Measurements from ENCODE around the gene NAA80. TPM values are rescaled to one million over a fixed set of nuclear protein-coding genes. Genes with fewer than 3 reads are reported as not detected.

Gene NAA80
- total and polyA plus RNA-seq, 2 of the 8 experiments (the other 6 are each of a cell fraction or from before 2014, with no cell fraction given) = 11.3 to 16.7 TPM

DNA sequence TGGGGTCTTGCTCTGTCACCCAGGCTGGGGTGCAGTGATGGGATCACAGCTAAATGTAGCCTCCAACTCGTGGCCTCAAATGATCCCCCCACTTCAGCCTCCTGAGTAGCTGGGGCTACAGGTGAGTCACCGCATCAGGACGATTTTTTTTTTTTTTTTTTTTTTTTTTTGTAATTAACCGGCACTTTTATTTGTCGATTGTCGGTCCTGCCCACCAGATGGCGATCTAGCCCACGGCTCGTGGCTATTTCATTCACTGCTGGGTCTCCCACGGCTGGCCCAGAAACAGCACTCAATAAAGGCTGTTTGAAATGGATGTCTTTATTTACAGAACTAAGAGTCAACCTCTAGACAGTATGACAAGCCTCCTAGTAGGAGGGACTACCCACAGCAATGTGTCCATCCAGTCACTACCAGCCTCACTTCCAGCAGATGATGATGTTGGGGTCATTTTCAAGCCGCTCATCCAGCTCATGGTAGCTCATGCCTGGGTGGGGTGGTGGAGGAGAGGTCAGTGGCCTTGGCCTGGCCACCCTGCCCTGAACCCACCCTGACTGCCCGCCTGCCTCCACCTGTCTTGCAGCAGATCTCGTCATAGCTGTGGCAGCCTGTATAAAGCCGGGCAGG is 48.1 kb upstream of the NAA80 start:
- no peak overlapping the region for H2AFZ ChIP-seq (ENCODE audit: low read length)
- no peak overlapping the region for H3K56ac ChIP-seq (replicated peaks; ENCODE audit: insufficient read length, low read depth, low read length)
- H2AK5ac ChIP-seq (ENCODE audit: low read depth, low read length) = no peak overlapping the region; the same call in 1 of the 2 replicates
- H4K8ac ChIP-seq (ENCODE audit: extremely low read depth, insufficient read depth, low read length) = no peak overlapping the region
- DNase-seq (ENCODE audit: low read depth in 1 of 2, low spot score in 2 of 2) (no peak), FAIRE-seq (peak; percentile 79)
- H3K14ac ChIP-seq (ENCODE audit: insufficient read length) = no peak overlapping the region
- H3K27ac ChIP-seq (ENCODE audit: low read depth, low read length) = no peak overlapping the region
- H3K79me2 ChIP-seq (ENCODE audit: control insufficient read depth in 1 of 2, insufficient read depth in 2 of 2, low read length in 2 of 2) = no peaks in the 10 kb centered on the region
- H2BK20ac ChIP-seq (ENCODE audit: low read length) = no peak overlapping the region
- H3K18ac ChIP-seq (ENCODE audit: extremely low read depth, low read length) = no peak overlapping the region
- H3K23me2 ChIP-seq (ENCODE audit: low read depth, low read length) = peaks cover 17% of the 10 kb centered on the region
- H3K79me1 ChIP-seq (ENCODE audit: low read depth, low read length) = no peaks in the 10 kb centered on the region
- ChIA-PET CTCF (ENCODE audit: partially characterized antibody) (interaction anchor here (0.6 to 13.4 kb wide), 34 partner anchors 10 to 786 kb away, joined by 3 to 136 read pairs (median 4); partner anchors contain the start of genes HYAL2, HYAL3, IFRD2 and NAA80), POLR2A (ENCODE audit: partially characterized antibody) (interaction anchor here (0.7 to 5.3 kb wide), 6 partner anchors 10 to 1327 kb away, joined by 3 to 22 read pairs (median 6); partner anchors contain the start of genes IFRD2 and TUSC2)
- H3K9me3 ChIP-seq (ENCODE audit: insufficient read depth in 2 of 2, low read depth in 1 of 2, low read length in 1 of 2) = no peaks in the 10 kb centered on the region
- H3K36me3 ChIP-seq (ENCODE audit: control insufficient read depth in 2 of 4, insufficient read depth in 4 of 4, low read length in 3 of 4) = peaks cover 0 to 3% (median 0%) of the 10 kb centered on the region in 4 experiments; a peak in 2 of 8 replicates
- 35% methylated on average over 12 of the region's 14 CpGs; no CpG with 5 or more reads in 1 of the 2 experiments for WGBS, 2 experiments (ENCODE audit: extremely low coverage in 1 of 2, insufficient coverage in 1 of 2, insufficient read length in 1 of 2, insufficient replicate concordance in 2 of 2, low coverage in 1 of 2, low lambda C conversion rate in 2 of 2, missing lambda C conversion rate in 1 of 2)
- H3K23ac ChIP-seq (ENCODE audit: insufficient read length) = no peak overlapping the region
- H3K4me2 ChIP-seq (ENCODE audit: insufficient read depth in 1 of 2, low read depth in 2 of 2, low read length in 2 of 2) = no peak overlapping the region
- H3K4me1 ChIP-seq (replicated peaks in 1 of 4; ENCODE audit: control insufficient read depth in 3 of 4, insufficient read depth in 4 of 4, low read length in 3 of 4) = peaks cover 0 to 16% (median 10%) of the 10 kb centered on the region in 4 experiments; a peak in 5 of 7 replicates
- H4K91ac ChIP-seq (replicated peaks; ENCODE audit: insufficient read length, low read length) = no peak overlapping the region
- H3K9ac ChIP-seq (replicated peaks in 1 of 4; ENCODE audit: extremely low read depth in 1 of 4, low read depth in 3 of 4, low read length in 3 of 4) = no peak overlapping the region
- H4K20me1 ChIP-seq (replicated peaks in 1 of 2; ENCODE audit: control insufficient read depth in 1 of 2, insufficient read depth in 2 of 2, low read length in 2 of 2) = peaks cover 3% of the 10 kb centered on the region in 2 experiments
- H2BK12ac ChIP-seq (ENCODE audit: low read depth, low read length) = no peak overlapping the region
- H2BK120ac ChIP-seq (replicated peaks; ENCODE audit: low read depth, low read length) = no peak overlapping the region
- H3K4ac ChIP-seq (replicated peaks; ENCODE audit: insufficient read length, low read depth, low read length) = no peak overlapping the region
- H3K27me3 ChIP-seq (replicated peaks in 1 of 4; ENCODE audit: control insufficient read depth in 3 of 4, extremely low read depth in 1 of 4, insufficient read depth in 3 of 4, low read length in 3 of 4) = peaks cover 3 to 26% (median 19%) of the 10 kb centered on the region in 4 experiments
- no peak overlapping the region for H4K5ac ChIP-seq (ENCODE audit: insufficient read length, low read depth, low read length)
- H2BK5ac ChIP-seq (ENCODE audit: low read depth, low read length) = no peak overlapping the region
- no peak overlapping the region for H3K4me3 ChIP-seq (ENCODE audit: extremely low read depth in 1 of 4, insufficient read depth in 2 of 4, low read depth in 3 of 4, low read length in 4 of 4)
- no peak overlapping the region for H2BK15ac ChIP-seq (ENCODE audit: low read length)
- no peak for TF ChIP-seq CHD2 (IDR thresholded peaks at IDR 0.05; ENCODE audit: low read length)
- TF ChIP-seq RAD21 (IDR thresholded peaks at IDR 0.05 in 1 of 2, conservative IDR thresholded peaks at IDR 0.05 in 1 of 2; ENCODE audit: low read depth in 2 of 2, low read length in 2 of 2) = peak; percentile 76 to 80
- TF ChIP-seq KDM1A (IDR thresholded peaks at IDR 0.05; ENCODE audit: borderline replicate concordance, low read length) = no peak
- TF ChIP-seq, protein P1, sequence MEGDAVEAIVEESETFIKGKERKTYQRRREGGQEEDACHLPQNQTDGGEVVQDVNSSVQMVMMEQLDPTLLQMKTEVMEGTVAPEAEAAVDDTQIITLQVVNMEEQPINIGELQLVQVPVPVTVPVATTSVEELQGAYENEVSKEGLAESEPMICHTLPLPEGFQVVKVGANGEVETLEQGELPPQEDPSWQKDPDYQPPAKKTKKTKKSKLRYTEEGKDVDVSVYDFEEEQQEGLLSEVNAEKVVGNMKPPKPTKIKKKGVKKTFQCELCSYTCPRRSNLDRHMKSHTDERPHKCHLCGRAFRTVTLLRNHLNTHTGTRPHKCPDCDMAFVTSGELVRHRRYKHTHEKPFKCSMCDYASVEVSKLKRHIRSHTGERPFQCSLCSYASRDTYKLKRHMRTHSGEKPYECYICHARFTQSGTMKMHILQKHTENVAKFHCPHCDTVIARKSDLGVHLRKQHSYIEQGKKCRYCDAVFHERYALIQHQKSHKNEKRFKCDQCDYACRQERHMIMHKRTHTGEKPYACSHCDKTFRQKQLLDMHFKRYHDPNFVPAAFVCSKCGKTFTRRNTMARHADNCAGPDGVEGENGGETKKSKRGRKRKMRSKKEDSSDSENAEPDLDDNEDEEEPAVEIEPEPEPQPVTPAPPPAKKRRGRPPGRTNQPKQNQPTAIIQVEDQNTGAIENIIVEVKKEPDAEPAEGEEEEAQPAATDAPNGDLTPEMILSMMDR (IDR thresholded peaks at IDR 0.05; ENCODE audit: control extremely low read depth in 1 of 3, insufficient read depth in 1 of 3, low read depth in 1 of 3, low read length in 3 of 3) = peak in 2 of 3 experiments; percentile 47 to 69; a peak in 3 of 4 replicates
- TF ChIP-seq JUND (IDR thresholded peaks at IDR 0.05; ENCODE audit: low read length) = peak; percentile 85
- TF ChIP-seq, protein P2, sequence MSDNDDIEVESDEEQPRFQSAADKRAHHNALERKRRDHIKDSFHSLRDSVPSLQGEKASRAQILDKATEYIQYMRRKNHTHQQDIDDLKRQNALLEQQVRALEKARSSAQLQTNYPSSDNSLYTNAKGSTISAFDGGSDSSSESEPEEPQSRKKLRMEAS (IDR thresholded peaks at IDR 0.05) = 0 out of 2 replicates have a peak, but pooled peaks have one; percentile 15
- TF ChIP-seq GABPA (IDR thresholded peaks at IDR 0.05; ENCODE audit: borderline replicate concordance, insufficient read depth, low read length) = no peak
- TF ChIP-seq, protein P3, sequence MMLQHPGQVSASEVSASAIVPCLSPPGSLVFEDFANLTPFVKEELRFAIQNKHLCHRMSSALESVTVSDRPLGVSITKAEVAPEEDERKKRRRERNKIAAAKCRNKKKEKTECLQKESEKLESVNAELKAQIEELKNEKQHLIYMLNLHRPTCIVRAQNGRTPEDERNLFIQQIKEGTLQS (IDR thresholded peaks at IDR 0.05; ENCODE audit: insufficient read depth, low read depth, low read length) = 0 out of 2 replicates have a peak, but pooled peaks have one; percentile 5

Data from H1 (cell line).